Ishikawa (cell line): ENCODE results near the gene RRBP1.

ENCODE experiments used
- CEBPB ChIP-seq: IDR thresholded peaks from 2 replicates; pipeline ENCODE4 v1.6.1; 2012
- CREB1 ChIP-seq: IDR thresholded peaks from 2 replicates; pipeline ENCODE4 v1.6.1; 2012; ENCODE audit warnings: low read depth
- EGR1 ChIP-seq: IDR thresholded peaks from 2 replicates; pipeline ENCODE4 v1.6.1; 2012
- EP300 ChIP-seq: IDR thresholded peaks from 2 replicates; pipeline ENCODE4 v1.6.1; 2012; ENCODE audit warnings: borderline replicate concordance
- FOXM1 ChIP-seq: IDR thresholded peaks from 2 replicates; pipeline ENCODE4 v1.6.1; 2012; ENCODE audit warnings: low read depth, borderline replicate concordance
- NFIC ChIP-seq: IDR thresholded peaks from 2 replicates; pipeline ENCODE4 v1.6.1; 2012
- RAD21 ChIP-seq: IDR thresholded peaks from 2 replicates; pipeline ENCODE4 v1.6.1; 2012; ENCODE audit warnings: low read depth
- TAF1 ChIP-seq: IDR thresholded peaks from 2 replicates; pipeline ENCODE4 v1.6.1; 2012; ENCODE audit warnings: low read depth, mild to moderate bottlenecking
- TEAD4 ChIP-seq: IDR thresholded peaks from 2 replicates; pipeline ENCODE4 v1.6.1; 2012
- YY1 ChIP-seq: IDR thresholded peaks from 2 replicates; pipeline ENCODE4 v1.6.1; 2012; ENCODE audit warnings: low read depth
- TF ChIP-seq, protein P1 (sequence below): IDR thresholded peaks from 2 replicates; pipeline ENCODE4 v1.6.1; 2012; ENCODE audit warnings: low read depth, mild to moderate bottlenecking
- TF ChIP-seq, protein P2 (sequence below): IDR thresholded peaks from 2 replicates; pipeline ENCODE4 v1.6.1; 2012
- TF ChIP-seq, protein P3 (sequence below): IDR thresholded peaks from 2 replicates; pipeline ENCODE4 v1.6.1; 2012

DNA sequence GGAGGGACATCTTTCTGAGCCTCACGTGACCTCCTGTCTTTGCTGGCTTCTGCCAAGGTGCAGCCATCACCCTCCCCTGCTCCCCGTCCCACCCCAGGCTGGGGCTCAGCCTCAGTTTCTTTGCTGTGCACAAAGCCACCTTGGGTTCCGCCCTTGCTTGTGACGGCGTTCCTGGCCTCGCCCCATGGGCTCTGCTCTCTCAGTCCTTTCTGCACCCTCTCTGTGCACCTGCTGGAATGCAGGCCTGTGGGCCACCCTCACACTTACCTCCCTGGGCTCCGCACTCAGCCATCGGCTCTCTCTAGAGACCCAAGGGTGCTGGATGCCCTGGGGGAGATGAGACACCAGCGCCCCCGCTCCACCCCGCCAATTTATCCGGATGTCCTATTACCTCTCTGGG, 46.0 kb upstream of the RRBP1 start:
- TF ChIP-seq, protein P1, sequence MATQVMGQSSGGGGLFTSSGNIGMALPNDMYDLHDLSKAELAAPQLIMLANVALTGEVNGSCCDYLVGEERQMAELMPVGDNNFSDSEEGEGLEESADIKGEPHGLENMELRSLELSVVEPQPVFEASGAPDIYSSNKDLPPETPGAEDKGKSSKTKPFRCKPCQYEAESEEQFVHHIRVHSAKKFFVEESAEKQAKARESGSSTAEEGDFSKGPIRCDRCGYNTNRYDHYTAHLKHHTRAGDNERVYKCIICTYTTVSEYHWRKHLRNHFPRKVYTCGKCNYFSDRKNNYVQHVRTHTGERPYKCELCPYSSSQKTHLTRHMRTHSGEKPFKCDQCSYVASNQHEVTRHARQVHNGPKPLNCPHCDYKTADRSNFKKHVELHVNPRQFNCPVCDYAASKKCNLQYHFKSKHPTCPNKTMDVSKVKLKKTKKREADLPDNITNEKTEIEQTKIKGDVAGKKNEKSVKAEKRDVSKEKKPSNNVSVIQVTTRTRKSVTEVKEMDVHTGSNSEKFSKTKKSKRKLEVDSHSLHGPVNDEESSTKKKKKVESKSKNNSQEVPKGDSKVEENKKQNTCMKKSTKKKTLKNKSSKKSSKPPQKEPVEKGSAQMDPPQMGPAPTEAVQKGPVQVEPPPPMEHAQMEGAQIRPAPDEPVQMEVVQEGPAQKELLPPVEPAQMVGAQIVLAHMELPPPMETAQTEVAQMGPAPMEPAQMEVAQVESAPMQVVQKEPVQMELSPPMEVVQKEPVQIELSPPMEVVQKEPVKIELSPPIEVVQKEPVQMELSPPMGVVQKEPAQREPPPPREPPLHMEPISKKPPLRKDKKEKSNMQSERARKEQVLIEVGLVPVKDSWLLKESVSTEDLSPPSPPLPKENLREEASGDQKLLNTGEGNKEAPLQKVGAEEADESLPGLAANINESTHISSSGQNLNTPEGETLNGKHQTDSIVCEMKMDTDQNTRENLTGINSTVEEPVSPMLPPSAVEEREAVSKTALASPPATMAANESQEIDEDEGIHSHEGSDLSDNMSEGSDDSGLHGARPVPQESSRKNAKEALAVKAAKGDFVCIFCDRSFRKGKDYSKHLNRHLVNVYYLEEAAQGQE: no peak
- TF ChIP-seq, protein P2, sequence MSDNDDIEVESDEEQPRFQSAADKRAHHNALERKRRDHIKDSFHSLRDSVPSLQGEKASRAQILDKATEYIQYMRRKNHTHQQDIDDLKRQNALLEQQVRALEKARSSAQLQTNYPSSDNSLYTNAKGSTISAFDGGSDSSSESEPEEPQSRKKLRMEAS: no peak
- TF ChIP-seq EGR1 (no peak), TAF1 (no peak), RAD21 (no peak), CREB1 (no peak), CEBPB (no peak), TEAD4 (no peak), NFIC (no peak), EP300 (no peak), FOXM1 (no peak), YY1 (no peak)
- TF ChIP-seq, protein P3, sequence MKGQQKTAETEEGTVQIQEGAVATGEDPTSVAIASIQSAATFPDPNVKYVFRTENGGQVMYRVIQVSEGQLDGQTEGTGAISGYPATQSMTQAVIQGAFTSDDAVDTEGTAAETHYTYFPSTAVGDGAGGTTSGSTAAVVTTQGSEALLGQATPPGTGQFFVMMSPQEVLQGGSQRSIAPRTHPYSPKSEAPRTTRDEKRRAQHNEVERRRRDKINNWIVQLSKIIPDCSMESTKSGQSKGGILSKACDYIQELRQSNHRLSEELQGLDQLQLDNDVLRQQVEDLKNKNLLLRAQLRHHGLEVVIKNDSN: peak; percentile 44; the same call in 1 of the 2 replicates
